ENCODE results near the gene TMEM61. TPM values are rescaled to one million over a fixed set of nuclear protein-coding genes. Genes with fewer than 3 reads are reported as not detected.

Gene TMEM61
- polyA plus RNA-seq, 12 donors, result 0.18 to 0.23 TPM; not detected in 10

DNA sequence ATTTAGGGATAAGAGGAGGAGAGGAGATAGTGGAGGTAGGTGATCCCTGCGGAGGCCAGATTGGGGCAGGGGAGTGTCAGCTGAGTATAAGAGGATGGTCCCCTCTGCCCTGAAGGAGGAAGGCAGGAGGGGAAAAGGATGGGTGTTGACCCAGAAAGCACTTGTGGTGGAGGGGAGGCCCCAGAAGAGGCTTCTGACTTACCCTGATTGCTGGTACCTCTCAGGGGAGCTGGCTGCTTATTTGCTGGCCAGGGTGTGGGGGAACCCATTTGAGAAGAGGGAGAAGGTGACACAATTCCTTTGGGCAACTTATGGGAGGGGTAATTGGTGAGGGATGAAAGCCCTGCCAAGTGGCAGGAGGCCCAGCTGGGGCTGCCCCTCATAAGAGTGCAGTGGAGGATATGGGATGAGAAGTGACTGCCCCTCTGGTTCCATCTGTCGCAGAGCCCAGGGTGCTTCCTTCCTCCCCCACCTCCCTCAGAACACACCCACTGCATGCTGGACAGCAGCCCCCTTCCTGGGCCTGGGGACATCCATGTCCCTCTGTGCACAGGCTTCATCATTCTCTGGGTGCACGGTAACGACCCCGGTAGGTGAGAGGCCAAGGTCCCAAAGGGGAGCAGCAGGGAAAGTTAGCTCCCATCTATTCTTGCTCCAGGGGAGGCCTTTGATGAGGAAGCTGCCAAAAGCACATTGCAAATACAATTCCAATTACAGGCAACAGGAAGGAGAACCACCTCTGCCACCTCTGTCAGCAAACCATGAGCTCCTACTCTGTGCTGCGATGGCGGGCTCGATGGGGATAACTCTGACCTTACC lies 57.5 kb downstream of the TMEM61 start:
- no peak for DNase-seq

DNA sequence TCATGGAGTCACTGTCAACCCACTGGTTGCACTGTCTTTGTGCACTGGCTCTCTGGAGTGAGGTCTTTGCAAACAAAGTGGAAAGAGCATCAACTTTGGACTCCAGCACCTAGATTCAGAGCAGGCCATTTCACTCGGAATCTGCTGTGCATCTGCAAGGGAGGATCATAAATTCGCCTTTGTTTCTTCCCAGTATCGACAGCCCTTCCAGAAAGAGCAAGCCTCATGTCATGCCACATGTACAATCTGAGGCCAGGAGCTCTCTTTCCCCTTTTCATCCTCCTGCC lies 58.1 kb downstream of the TMEM61 start:
- DNase-seq, result no peak

DNA sequence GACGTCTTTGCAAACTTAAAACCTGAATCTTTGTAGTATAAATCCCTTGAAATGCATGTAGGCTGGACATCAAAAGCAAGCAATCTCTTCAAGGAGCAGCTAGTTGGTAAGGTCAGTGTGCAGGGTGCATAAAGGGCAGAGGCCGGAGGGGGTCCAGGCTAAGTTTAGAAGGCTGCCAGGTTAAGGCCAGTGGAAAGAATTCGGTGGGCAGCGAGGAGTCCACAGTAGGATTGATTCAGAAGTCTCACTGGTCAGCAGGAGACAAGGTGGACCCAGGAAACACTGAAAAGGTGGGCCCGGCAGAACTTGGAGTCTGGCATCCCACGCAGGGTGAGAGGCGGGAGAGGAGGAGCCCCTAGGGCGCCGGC lies 58.5 kb downstream of the TMEM61 start:
- DNase-seq, result no peak

DNA sequence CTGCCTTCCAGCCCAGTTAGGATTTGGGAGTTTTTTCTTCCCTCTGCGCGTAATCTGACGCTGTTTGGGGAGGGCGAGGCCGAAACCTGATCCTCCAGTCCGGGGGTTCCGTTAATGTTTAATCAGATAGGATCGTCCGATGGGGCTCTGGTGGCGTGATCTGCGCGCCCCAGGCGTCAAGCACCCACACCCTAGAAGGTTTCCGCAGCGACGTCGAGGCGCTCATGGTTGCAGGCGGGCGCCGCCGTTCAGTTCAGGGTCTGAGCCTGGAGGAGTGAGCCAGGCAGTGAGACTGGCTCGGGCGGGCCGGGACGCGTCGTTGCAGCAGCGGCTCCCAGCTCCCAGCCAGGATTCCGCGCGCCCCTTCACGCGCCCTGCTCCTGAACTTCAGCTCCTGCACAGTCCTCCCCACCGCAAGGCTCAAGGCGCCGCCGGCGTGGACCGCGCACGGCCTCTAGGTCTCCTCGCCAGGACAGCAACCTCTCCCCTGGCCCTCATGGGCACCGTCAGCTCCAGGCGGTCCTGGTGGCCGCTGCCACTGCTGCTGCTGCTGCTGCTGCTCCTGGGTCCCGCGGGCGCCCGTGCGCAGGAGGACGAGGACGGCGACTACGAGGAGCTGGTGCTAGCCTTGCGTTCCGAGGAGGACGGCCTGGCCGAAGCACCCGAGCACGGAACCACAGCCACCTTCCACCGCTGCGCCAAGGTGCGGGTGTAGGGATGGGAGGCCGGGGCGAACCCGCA lies 59.1 kb downstream of the TMEM61 start, which contains the start of gene PCSK9:
PCSK9 (plus strand) TSS at position 207 of the 741 bp plus-strand sequence; CDS start at position 497, 290 bp downstream.
- DNase-seq, result peak; percentile 38

DNA sequence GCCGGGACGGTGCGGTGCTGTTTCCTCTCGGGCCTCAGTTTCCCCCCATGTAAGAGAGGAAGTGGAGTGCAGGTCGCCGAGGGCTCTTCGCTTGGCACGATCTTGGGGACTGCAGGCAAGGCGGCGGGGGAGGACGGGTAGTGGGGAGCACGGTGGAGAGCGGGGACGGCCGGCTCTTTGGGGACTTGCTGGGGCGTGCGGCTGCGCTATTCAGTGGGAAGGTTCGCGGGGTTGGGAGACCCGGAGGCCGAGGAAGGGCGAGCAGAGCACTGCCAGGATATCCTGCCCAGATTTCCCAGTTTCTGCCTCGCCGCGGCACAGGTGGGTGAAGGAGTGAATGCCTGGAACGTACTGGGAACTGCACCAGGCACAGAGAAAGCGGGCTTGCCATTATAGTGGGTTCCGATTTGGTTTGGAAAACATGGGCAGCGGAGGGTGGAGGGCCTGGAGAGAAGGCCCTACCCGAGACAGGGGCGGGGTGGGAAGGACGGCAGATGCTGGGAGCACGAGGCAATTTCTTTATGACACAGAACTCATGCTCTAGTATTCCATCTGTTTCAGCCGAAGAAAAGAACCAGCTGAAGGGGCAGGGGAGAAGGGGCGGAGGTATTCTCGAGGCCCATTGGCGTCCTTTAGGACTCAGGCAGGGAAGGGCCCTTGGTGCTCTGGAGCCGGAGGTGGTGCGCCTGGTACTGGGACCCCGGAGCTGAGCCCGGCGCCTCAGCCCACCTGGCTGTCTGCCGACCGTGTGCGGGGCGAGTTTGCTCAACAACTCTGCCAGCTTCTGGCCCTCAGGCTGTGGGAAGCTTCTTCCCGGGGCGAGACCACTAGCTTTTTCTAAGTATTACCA lies 59.9 kb downstream of the TMEM61 start:
- DNase-seq, result no peak

DNA sequence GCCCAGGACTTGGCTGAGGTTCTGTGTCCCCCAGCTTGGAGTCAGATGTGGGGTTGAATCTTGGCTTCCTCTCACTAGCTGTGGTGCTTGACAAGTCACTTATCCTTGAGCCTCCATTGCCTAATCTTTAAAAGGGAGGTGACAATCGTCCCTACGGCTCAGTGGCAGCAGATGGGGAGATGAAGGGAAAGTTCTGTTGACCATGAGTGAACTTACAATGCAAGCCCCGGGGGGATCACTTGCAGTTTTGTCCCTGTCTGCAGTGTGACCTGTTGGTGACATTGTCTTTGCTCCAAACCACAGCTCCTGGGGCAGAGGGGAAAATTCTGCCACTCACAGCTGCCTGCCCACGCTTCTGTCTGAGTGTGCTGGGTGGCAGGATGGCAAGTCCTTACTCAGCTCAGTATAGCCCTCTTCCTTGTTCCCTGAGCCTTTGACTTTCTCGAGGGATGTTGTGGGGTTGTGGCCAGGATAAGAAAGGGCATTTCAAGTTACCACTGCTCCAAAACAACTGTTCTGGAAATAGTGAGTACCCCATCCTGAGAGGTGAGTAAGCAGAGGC lies 60.6 kb downstream of the TMEM61 start:
- no peak for DNase-seq

DNA sequence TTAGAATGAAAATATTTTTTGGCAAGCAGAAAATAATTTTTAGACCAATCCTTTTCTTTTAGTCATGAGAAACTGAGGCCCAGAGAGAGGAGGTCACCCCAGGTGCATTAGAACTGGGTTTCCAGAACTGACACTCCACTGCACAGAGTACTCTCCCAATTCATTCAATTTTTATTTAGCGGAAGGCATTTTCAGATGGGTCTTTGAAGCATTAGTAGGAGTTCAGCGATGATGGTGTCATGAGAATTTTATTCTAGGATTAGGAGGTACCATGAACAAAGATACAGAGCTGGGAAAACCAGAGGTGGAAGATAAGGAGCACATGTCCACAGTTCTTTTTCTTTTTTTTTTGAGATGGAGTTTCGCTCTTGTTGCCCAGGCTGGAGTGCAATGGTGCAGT lies 61.2 kb downstream of the TMEM61 start:
- DNase-seq, result no peak

Other genes starting within 250 kb of the TMEM61 start
- gene PARS2, start 216.1 kb upstream of the TMEM61 start, polyA plus RNA-seq (ENCODE audit: insufficient read length in 12 of 12), result 1 to 10 TPM in 10 of 12 donors, not detected in 2; 3.6 to 5.4 (median 4.6) TPM
- gene TTC22, start 179.3 kb upstream of the TMEM61 start, polyA plus RNA-seq (ENCODE audit: insufficient read length in 12 of 12), result 1 to 10 TPM in 3 of 12 donors, under 1 TPM in 6, not detected in 3; 0.08 to 5.8 (median 0.14) TPM
- gene DHCR24, start 93.4 kb upstream of the TMEM61 start, polyA plus RNA-seq (ENCODE audit: insufficient read length in 12 of 12), result 10 to 100 TPM in 11 of 12 donors, not detected in 1; 15.9 to 40.1 (median 28.4) TPM
- under 1 TPM in 6 of 12 donors, not detected in 6; 0.03 to 0.07 (median 0.05) TPM for gene BSND, start 18.3 kb downstream of the TMEM61 start, polyA plus RNA-seq (ENCODE audit: insufficient read length in 12 of 12)
- 10 to 100 TPM in 2 of 12 donors, 1 to 10 TPM in 9, not detected in 1; 2.9 to 23.1 (median 4.7) TPM for gene PCSK9, start 58.9 kb downstream of the TMEM61 start, polyA plus RNA-seq (ENCODE audit: insufficient read length in 12 of 12)
- gene USP24, start 234.7 kb downstream of the TMEM61 start, polyA plus RNA-seq (ENCODE audit: insufficient read length in 12 of 12), result 10 to 100 TPM in 11 of 12 donors, not detected in 1; 27.3 to 68.2 (median 45.9) TPM

All from muscle of arm (tissue), 12 donors.